Smooth muscle cell (in vitro differentiated cells): ENCODE measurements around the gene INTS3. TPM values are rescaled to one million over a fixed set of nuclear protein-coding genes. Genes with fewer than 3 reads are reported as not detected.

Source experiments
- DNase-seq: peaks from one replicate; lab custom pipeline; 2025; ENCODE audit not compliant: unreplicated experiment; lab: John Stamatoyannopoulos, UW
- H2AFZ ChIP-seq: fragments of 200-600 bp; sonication (generic); 2 replicates; pipeline ENCODE4 v1.6.0; 2016; ENCODE audit warnings: antibody characterized with exemption, low read depth, mild to moderate bottlenecking
- H3F3A ChIP-seq: fragments of 200-600 bp; sonication (generic); 2 replicates; pipeline ENCODE4 v1.6.0; 2017; ENCODE audit warnings: antibody characterized with exemption, low read depth
- H3K27ac ChIP-seq: fragments of 200-600 bp; sonication (generic); 2 replicates; pipeline ENCODE4 v1.5.1; 2016; ENCODE audit warnings: low read depth, mild to moderate bottlenecking
- H3K27me3 ChIP-seq: fragments of 200-600 bp; sonication (generic); 2 replicates; pipeline ENCODE4 v1.6.1; 2016; ENCODE audit warnings: low read depth, mild to moderate bottlenecking
- H3K36me3 ChIP-seq: fragments of 200-600 bp; sonication (generic); 2 replicates; pipeline ENCODE4 v1.5.1; 2016; ENCODE audit warnings: low read depth
- H3K4me1 ChIP-seq: fragments of 200-600 bp; sonication (generic); 2 replicates; pipeline ENCODE4 v1.5.1; 2016; ENCODE audit warnings: low read depth
- H3K4me2 ChIP-seq: fragments of 200-600 bp; sonication (generic); 2 replicates; pipeline ENCODE4 v1.6.0; 2016; ENCODE audit warnings: mild to moderate bottlenecking
- H3K4me3 ChIP-seq: fragments of 200-600 bp; sonication (generic); 2 replicates; pipeline ENCODE4 v1.5.1; 2016; ENCODE audit warnings: mild to moderate bottlenecking
- H3K79me2 ChIP-seq: fragments of 200-600 bp; sonication (generic); 2 replicates; pipeline ENCODE4 v1.6.0; 2016; ENCODE audit warnings: low read depth, mild to moderate bottlenecking
- H3K9ac ChIP-seq: fragments of 200-600 bp; sonication (generic); 2 replicates; pipeline ENCODE4 v1.6.0; 2016; ENCODE audit warnings: low read depth
- H3K9me3 ChIP-seq: fragments of 200-600 bp; sonication (generic); replicated peaks from 2 replicates; pipeline ENCODE4 v1.5.1; 2016; ENCODE audit warnings: low read depth
- H4K20me1 ChIP-seq: fragments of 200-600 bp; sonication (generic); 2 replicates; pipeline ENCODE4 v1.6.0; 2016; ENCODE audit warnings: low read depth
- CTCF ChIP-seq: fragments of 200-600 bp; sonication (generic); IDR thresholded peaks from 2 replicates; pipeline ENCODE4 v1.5.1; 2017; ENCODE audit warnings: borderline replicate concordance, mild to moderate bottlenecking, antibody characterized with exemption; ENCODE audit not compliant: insufficient read depth, poor library complexity, severe bottlenecking
- WGBS: methylation state at CpG from one replicate; pipeline ENCODE4 v1.1.7; 2016; ENCODE audit warnings: low lambda C conversion rate; 5-methylcytosine and 5-hydroxymethylcytosine counted together
- polyA plus RNA-seq: library from polyadenylated mRNA; unstranded; fragments of >200 nt; fragmentation: Nextera tagmentation; extraction: Ambion mirVana; gene quantifications from 2 replicates; pipeline ENCODE4 v1.2.1, GENCODE V29; 2016
- total RNA-seq: library from RNA; depleted of rRNA; stranded (reverse); fragments of >200 nt; gene quantifications from 2 replicates; pipeline ENCODE4 v1.2.3, GENCODE V29; 2014

The INTS3 gene
- total and polyA plus RNA-seq, 2 experiments from 2014 or later: 22.3 to 33.6 TPM

- Histone ChIP-seq H4K20me1 (no peaks in the 10 kb centered on the region), H2AFZ (no peak overlapping the region), H3K9me3 (no peaks in the 10 kb centered on the region), H3K27me3 (no peaks in the 10 kb centered on the region), H3F3A (no peaks in the 10 kb centered on the region), H3K36me3 (no peaks in the 10 kb centered on the region), H3K4me3 (no peak overlapping the region), H3K4me2 (no peak overlapping the region), H3K4me1 (no peaks in the 10 kb centered on the region), H3K79me2 (no peaks in the 10 kb centered on the region), H3K27ac (no peak overlapping the region), H3K9ac (no peak overlapping the region)
- WGBS: 91% methylated on average over 5 of the region's 5 CpGs
- no peak for DNase-seq
- TF ChIP-seq CTCF: no peak
Measured at GRCh38 chr1:153805042-153805745, 77.3 kb downstream of the INTS3 start.

GRCh38 chr1:153805886-153806719 lies 78.3 kb downstream of the INTS3 start:
- Histone ChIP-seq H3K27me3 (no peaks in the 10 kb centered on the region), H3K36me3 (peaks cover 2% of the 10 kb centered on the region), H3F3A (no peaks in the 10 kb centered on the region), H3K9ac (no peak overlapping the region), H3K79me2 (no peaks in the 10 kb centered on the region), H3K4me1 (no peaks in the 10 kb centered on the region), H3K9me3 (no peaks in the 10 kb centered on the region), H3K4me2 (no peak overlapping the region), H3K4me3 (no peak overlapping the region), H2AFZ (no peak overlapping the region), H4K20me1 (no peaks in the 10 kb centered on the region), H3K27ac (no peak overlapping the region)
- no peak for TF ChIP-seq CTCF
- 93% methylated on average over 11 of the region's 11 CpGs for WGBS
- DNase-seq: no peak

- DNase-seq: no peak
- no peak overlapping the region for H2AFZ ChIP-seq
- WGBS: 99% methylated on average over 13 of the region's 13 CpGs
- H3K4me2 ChIP-seq: no peak overlapping the region
- TF ChIP-seq CTCF: no peak
- H3F3A ChIP-seq: no peaks in the 10 kb centered on the region
- no peaks in the 10 kb centered on the region for H3K27me3 ChIP-seq
- H3K27ac ChIP-seq: no peak overlapping the region
- no peaks in the 10 kb centered on the region for H3K9me3 ChIP-seq
- H3K9ac ChIP-seq: no peak overlapping the region
- no peaks in the 10 kb centered on the region for H3K79me2 ChIP-seq
- peaks cover 32% of the 10 kb centered on the region for H3K36me3 ChIP-seq
- no peaks in the 10 kb centered on the region for H3K4me1 ChIP-seq
- H3K4me3 ChIP-seq: no peak overlapping the region
- no peaks in the 10 kb centered on the region for H4K20me1 ChIP-seq
Measured at GRCh38 chr1:153816283-153816889, 88.5 kb downstream of the INTS3 start.
